ENCODE measurements around the gene PKDCC. TPM values are rescaled to one million over a fixed set of nuclear protein-coding genes. Genes with fewer than 3 reads are reported as not detected.
"Not testable (repeated sequence)": the region's sequence is repeated elsewhere in the genome, so short reads cannot be mapped to it uniquely, and the experiment has no call there.

Gene PKDCC
- total RNA-seq, 4 donors from 2014 or later = 2.5 to 8.5 (median 6.2) TPM

- Histone ChIP-seq H3K4me3 (no peak overlapping the region), H3K9me3 (no peaks in the 10 kb centered on the region), H3K4me1 (peaks cover 6% of the 10 kb centered on the region), H3K27ac (no peak overlapping the region), H3K36me3 (no peaks in the 10 kb centered on the region), H3K27me3 (no peaks in the 10 kb centered on the region)
- WGBS = 69% methylated on average over 4 of the region's 6 CpGs
- TF ChIP-seq, protein P1, sequence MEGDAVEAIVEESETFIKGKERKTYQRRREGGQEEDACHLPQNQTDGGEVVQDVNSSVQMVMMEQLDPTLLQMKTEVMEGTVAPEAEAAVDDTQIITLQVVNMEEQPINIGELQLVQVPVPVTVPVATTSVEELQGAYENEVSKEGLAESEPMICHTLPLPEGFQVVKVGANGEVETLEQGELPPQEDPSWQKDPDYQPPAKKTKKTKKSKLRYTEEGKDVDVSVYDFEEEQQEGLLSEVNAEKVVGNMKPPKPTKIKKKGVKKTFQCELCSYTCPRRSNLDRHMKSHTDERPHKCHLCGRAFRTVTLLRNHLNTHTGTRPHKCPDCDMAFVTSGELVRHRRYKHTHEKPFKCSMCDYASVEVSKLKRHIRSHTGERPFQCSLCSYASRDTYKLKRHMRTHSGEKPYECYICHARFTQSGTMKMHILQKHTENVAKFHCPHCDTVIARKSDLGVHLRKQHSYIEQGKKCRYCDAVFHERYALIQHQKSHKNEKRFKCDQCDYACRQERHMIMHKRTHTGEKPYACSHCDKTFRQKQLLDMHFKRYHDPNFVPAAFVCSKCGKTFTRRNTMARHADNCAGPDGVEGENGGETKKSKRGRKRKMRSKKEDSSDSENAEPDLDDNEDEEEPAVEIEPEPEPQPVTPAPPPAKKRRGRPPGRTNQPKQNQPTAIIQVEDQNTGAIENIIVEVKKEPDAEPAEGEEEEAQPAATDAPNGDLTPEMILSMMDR (IDR thresholded peaks at IDR 0.05) = no peak
- TF ChIP-seq POLR2AphosphoS5 (IDR thresholded peaks at IDR 0.05) = no peak
- TF ChIP-seq POLR2A (IDR thresholded peaks at IDR 0.05) = no peak
- no peak for TF ChIP-seq EP300 (IDR thresholded peaks at IDR 0.05)
- DNase-seq (ENCODE audit: low spot score in 2 of 2) = peak in 1 of 2 donors; percentile 70
Observed at GRCh38 chr2:42084231-42084671, 36.4 kb downstream of the PKDCC start.

DNA sequence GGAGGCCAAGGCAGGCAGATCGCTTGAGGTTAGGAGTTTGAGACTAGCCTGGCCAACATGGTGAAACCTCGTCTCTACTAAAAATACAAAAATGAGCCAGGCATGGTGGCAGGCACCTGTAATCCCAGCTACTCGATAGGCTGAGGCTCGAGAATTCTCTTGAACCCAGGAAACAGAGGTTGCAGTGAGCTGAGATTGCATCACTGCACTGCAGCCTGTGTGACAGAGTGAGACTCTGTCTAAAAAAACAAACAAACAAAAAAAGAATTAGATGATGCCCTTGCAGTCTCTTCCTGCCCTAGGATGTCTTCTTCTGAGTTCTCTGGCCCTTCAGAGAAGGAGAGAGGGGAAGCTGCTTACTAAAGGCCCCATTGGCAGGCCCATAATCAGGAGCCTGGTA is 37.2 kb downstream of the PKDCC start:
- H3K4me3 ChIP-seq, H3K9me3 ChIP-seq, H3K27me3 ChIP-seq, H3K27ac ChIP-seq, H3K4me1 ChIP-seq, H3K36me3 ChIP-seq: not testable (repeated sequence)
- 86% methylated on average over 4 of the region's 4 CpGs for WGBS
- peak in 1 of 2 donors; percentile 31 for DNase-seq (ENCODE audit: low spot score in 2 of 2)

DNA sequence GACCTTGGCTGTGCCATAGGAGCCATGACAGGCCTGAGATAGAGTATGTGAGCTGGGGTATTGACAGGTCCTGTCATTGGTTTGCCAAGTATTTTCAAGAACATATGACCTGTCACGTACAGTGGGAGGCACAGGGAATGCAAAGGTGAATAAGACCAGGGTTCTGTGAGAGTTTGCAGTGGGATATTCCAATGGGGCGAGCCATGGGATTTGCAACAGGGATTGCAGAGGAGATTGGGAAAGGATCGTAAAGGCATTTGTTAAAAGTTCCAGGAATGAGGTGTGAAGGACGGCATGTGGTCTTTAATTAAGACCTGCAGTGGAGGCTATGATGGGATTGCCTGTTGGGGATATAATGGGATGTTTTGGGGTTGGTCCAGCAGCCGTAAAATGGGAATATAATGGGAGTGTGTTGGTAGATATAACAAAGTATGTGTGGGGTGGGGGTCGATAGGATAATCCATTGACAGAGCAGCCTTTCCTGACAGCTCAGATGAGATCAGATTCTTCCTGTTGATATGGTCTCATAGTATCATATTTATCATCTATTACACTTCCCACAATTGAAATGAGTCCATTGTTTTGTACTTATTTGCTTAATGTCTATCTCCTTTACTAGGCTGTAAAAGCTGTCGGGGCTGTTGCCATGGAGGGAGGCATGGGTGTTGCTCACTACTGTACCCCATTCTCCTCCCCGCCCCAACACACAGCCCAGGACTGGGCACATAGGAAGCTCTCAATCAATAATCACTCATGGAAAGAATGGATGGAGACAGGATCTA is 38.1 kb downstream of the PKDCC start:
- no peak overlapping the region for H3K4me3 ChIP-seq
- H3K4me1 ChIP-seq = peaks cover 6% of the 10 kb centered on the region
- H3K9me3 ChIP-seq = no peaks in the 10 kb centered on the region
- TF ChIP-seq, protein P1 (IDR thresholded peaks at IDR 0.05) = no peak
- TF ChIP-seq POLR2AphosphoS5 (IDR thresholded peaks at IDR 0.05) = no peak
- TF ChIP-seq EP300 (IDR thresholded peaks at IDR 0.05) = no peak
- no peak for TF ChIP-seq POLR2A (IDR thresholded peaks at IDR 0.05)
- H3K27ac ChIP-seq = no peak overlapping the region
- DNase-seq (ENCODE audit: low spot score in 2 of 2) = no peak
- no peaks in the 10 kb centered on the region for H3K36me3 ChIP-seq
- 71% methylated on average over 8 of the region's 8 CpGs for WGBS
- H3K27me3 ChIP-seq = no peaks in the 10 kb centered on the region

GRCh38 chr2:42086500-42086953 is 38.7 kb downstream of the PKDCC start:
- H3K4me1 ChIP-seq = peaks cover 9% of the 10 kb centered on the region
- no peaks in the 10 kb centered on the region for H3K27me3 ChIP-seq
- DNase-seq (ENCODE audit: low spot score in 2 of 2) = peak in 1 of 2 donors; percentile 62
- no peak overlapping the region for H3K27ac ChIP-seq
- TF ChIP-seq EP300 (IDR thresholded peaks at IDR 0.05) = no peak
- TF ChIP-seq POLR2AphosphoS5 (IDR thresholded peaks at IDR 0.05) = no peak
- TF ChIP-seq POLR2A (IDR thresholded peaks at IDR 0.05) = peak in 1 of 2 donors; percentile 9
- TF ChIP-seq, protein P1 (IDR thresholded peaks at IDR 0.05) = peak; percentile 67 to 79
- no peaks in the 10 kb centered on the region for H3K9me3 ChIP-seq
- no peaks in the 10 kb centered on the region for H3K36me3 ChIP-seq
- WGBS = 22% methylated on average over 5 of the region's 6 CpGs
- H3K4me3 ChIP-seq = no peak overlapping the region

DNA sequence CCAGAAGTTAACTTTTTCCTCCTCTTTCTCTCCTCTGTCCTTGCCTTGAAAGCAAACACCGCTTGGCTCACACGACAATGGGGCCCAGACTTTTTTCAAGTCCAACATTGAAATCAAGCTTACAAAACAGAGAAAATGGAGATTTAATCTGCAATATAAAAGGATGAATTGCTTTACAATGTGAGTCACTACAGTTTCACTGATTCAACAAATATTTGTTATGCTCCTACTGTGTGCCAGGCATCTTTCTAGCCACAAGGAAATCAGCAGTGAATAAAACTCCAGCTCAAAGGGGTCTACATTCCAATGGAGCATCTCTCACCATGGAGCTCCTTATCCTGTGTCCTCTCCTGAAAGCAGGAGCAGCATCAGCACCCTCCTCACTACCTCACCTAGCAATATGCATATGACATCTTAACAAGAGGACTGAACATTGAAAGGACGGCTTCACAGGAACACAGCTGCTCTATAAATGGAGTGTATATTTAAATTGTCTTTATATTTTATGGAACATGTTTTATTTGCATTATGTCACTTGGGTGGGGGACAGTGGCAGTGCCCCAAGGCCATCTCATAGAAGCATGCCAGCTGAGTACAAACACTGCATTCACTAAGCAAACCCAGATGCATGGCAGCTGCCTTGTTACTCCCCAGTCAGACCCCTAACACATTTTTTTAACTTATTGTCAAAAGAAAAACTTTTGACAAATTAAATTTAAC is 39.5 kb downstream of the PKDCC start:
- Histone ChIP-seq H3K27ac (no peak overlapping the region), H3K27me3 (no peaks in the 10 kb centered on the region), H3K4me3 (no peak overlapping the region), H3K36me3 (no peaks in the 10 kb centered on the region), H3K4me1 (peaks cover 17% of the 10 kb centered on the region), H3K9me3 (no peaks in the 10 kb centered on the region)
- WGBS = 92% methylated on average over 3 of the region's 3 CpGs
- peak in 1 of 2 donors; percentile 40 for DNase-seq (ENCODE audit: low spot score in 2 of 2)
- TF ChIP-seq, protein P1 (IDR thresholded peaks at IDR 0.05) = no peak
- TF ChIP-seq POLR2AphosphoS5 (IDR thresholded peaks at IDR 0.05) (no peak), EP300 (IDR thresholded peaks at IDR 0.05) (no peak)

Data from suprapubic skin (tissue), 4 donors.